Measurements from ENCODE around the gene DOLPP1.

DOLPP1 gene

DNA sequence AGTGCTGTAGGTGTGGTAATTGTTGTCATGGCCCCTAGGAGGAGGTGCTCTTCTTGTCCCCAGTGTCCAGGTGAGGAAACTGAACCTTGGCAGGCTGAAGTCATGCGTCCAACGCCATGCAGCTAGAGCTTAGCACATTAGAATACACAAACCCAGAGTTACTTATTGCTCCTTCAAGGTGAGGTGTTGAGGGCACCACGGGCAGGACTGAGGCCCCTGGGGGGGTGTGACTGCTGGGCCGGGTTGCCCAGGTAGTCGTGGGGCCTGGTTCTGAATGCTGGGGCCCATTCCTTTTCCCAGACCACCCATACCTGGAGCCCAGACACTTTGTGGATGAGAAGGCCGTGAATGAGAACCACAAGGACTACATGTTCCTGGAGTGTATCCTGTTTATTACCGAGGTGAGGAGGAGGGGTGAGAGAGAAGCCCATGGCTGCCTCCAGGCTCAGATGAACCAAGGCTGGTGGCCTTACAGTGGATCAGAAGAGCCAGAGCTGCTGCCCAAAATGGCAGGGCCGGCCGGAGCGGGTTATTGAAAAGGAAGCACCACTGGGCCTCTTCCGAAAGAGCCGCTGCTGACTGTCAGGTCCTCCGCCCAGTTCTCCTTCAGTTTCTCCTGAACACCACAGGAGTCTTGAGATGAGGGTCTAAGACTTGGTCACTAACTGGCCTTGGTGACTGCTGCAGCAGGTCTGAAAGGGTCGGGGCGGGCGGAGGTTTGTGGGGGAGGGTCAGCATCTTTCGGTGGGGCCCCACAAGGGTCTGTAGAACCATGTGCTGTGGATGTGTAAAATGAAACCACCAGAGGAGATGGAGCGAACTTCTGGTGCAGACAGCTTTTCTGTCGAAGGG, 56.6 kb downstream of the DOLPP1 start (continued):
- TF ChIP-seq, protein P1, sequence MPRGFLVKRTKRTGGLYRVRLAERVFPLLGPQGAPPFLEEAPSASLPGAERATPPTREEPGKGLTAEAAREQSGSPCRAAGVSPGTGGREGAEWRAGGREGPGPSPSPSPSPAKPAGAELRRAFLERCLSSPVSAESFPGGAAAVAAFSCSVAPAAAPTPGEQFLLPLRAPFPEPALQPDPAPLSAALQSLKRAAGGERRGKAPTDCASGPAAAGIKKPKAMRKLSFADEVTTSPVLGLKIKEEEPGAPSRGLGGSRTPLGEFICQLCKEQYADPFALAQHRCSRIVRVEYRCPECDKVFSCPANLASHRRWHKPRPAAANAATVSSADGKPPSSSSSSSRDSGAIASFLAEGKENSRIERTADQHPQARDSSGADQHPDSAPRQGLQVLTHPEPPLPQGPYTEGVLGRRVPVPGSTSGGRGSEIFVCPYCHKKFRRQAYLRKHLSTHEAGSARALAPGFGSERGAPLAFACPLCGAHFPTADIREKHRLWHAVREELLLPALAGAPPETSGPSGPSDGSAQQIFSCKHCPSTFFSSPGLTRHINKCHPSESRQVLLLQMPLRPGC (tag by site-specific recombination; IDR thresholded peaks at IDR 0.05), result no peak
- TF ChIP-seq ZNF677 (tag by site-specific recombination; IDR thresholded peaks at IDR 0.05) (no peak), ZNF670 (tag by site-specific recombination; IDR thresholded peaks at IDR 0.05; ENCODE audit: low read depth) (no peak), ZFP3 (tag by site-specific recombination; IDR thresholded peaks at IDR 0.05; ENCODE audit: low read depth) (no peak)
- TF ChIP-seq, protein P2, sequence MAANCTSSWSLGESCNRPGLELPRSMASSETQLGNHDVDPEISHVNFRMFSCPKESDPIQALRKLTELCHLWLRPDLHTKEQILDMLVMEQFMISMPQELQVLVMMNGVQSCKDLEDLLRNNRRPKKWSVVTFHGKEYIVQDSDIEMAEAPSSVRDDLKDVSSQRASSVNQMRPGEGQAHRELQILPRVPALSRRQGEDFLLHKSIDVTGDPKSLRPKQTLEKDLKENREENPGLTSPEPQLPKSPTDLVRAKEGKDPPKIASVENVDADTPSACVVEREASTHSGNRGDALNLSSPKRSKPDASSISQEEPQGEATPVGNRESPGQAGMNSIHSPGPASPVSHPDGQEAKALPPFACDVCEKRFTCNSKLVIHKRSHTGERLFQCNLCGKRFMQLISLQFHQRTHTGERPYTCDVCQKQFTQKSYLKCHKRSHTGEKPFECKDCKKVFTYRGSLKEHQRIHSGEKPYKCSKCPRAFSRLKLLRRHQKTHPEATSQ (tag by site-specific recombination; IDR thresholded peaks at IDR 0.05), result no peak

GRCh38 chr9:129138144-129138462, 57.2 kb downstream of the DOLPP1 start:
- Histone ChIP-seq H3K4me3 (ENCODE audit: low read depth, low read length) (no peak overlapping the region), H3K9me3 (ENCODE audit: control insufficient read depth, insufficient read depth, low read depth, low read length) (no peaks in the 10 kb centered on the region), H3K4me1 (ENCODE audit: control insufficient read depth, insufficient read depth, low read length) (peaks cover 13% of the 10 kb centered on the region), H3K36me3 (ENCODE audit: control insufficient read depth in 2 of 2, insufficient read depth in 1 of 2, low read length in 2 of 2) (peaks cover 0 to 61% of the 10 kb centered on the region in 2 experiments; a peak in 2 of 3 replicates), H3K27ac (ENCODE audit: extremely low read depth, low read depth, low read length) (no peak overlapping the region)
- TF ChIP-seq ZFP69B (tag by site-specific recombination; IDR thresholded peaks at IDR 0.05), result no peak
- peak; percentile 59 for TF ChIP-seq ZBTB20 (tag by site-specific recombination; IDR thresholded peaks at IDR 0.05)
- POLR2A ChIA-PET, result interaction anchor here (1.1 to 3.7 kb wide), 3 partner anchors 37 to 346 kb away, joined by 3 to 42 read pairs (median 3); partner anchors contain the start of gene IER5L
- CTCF ChIA-PET, result interaction anchor here (0.6 to 23.6 kb wide), 20 partner anchors 8 to 1103 kb away, joined by 3 to 507 read pairs (median 4); partner anchors contain the start of genes C9orf50, IER5L and NTMT1

DNA sequence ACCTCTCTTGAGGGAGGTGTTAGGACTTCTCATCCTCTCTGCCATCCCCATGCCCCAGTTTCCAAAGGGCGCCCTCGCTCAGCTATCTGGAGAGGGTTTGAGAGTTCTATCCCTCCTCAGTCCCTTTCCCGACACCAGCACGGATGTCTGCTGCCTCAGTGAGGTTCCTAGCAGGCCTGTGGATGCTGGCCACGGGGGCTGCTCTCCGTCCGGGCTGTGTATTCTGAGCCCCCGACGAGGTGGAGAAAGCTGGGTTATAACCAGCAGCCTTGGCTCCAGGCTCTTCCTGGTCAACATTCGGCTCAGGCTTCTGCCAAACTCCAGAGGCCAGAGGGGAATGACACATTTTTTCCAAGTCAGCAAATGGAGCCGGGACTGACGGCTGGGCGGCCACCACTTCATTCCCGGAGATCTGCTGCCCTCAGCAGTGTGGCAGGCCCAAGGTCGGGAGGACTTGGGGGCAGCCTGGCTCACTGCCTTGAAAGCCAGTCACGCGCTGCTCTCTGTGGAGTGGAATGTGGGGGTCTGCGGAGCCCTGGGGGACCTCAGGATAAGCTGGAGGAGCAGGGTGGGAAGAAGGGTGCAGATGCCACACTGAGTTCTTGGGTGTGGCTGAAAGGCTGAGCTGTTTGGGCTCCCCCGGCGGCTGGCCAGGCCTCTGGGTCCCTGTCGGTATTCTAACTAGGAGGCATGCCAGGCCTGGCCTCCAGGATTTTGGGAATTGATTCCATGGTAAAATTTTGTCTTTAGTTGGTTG, 57.7 kb downstream of the DOLPP1 start:
- no peak overlapping the region for H3K27ac ChIP-seq (ENCODE audit: extremely low read depth, low read depth, low read length)
- TF ChIP-seq ZNF239 (tag by site-specific recombination; IDR thresholded peaks at IDR 0.05) (no peak), ZNF707 (tag by site-specific recombination; IDR thresholded peaks at IDR 0.05) (no peak), ZNF391 (tag by site-specific recombination; IDR thresholded peaks at IDR 0.05; ENCODE audit: borderline replicate concordance, low read depth) (no peak)
- TF ChIP-seq, protein P3, sequence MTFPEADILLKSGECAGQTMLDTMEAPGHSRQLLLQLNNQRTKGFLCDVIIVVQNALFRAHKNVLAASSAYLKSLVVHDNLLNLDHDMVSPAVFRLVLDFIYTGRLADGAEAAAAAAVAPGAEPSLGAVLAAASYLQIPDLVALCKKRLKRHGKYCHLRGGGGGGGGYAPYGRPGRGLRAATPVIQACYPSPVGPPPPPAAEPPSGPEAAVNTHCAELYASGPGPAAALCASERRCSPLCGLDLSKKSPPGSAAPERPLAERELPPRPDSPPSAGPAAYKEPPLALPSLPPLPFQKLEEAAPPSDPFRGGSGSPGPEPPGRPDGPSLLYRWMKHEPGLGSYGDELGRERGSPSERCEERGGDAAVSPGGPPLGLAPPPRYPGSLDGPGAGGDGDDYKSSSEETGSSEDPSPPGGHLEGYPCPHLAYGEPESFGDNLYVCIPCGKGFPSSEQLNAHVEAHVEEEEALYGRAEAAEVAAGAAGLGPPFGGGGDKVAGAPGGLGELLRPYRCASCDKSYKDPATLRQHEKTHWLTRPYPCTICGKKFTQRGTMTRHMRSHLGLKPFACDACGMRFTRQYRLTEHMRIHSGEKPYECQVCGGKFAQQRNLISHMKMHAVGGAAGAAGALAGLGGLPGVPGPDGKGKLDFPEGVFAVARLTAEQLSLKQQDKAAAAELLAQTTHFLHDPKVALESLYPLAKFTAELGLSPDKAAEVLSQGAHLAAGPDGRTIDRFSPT (tag by site-specific recombination; IDR thresholded peaks at IDR 0.05), result peak; percentile 12; the same call in 1 of the 2 replicates
- peaks cover 0 to 61% of the 10 kb centered on the region in 2 experiments; a peak in 1 of 3 replicates for H3K36me3 ChIP-seq (ENCODE audit: control insufficient read depth in 2 of 2, insufficient read depth in 1 of 2, low read length in 2 of 2)

More for the DNA sequence above, 57.7 kb downstream of the DOLPP1 start:
- Histone ChIP-seq H3K9me3 (ENCODE audit: control insufficient read depth, insufficient read depth, low read depth, low read length) (no peaks in the 10 kb centered on the region), H3K4me1 (ENCODE audit: control insufficient read depth, insufficient read depth, low read length) (peaks cover 13% of the 10 kb centered on the region), H3K4me3 (ENCODE audit: low read depth, low read length) (no peak overlapping the region)
- ChIA-PET CTCF (interaction anchor here (0.6 to 23.6 kb wide), 37 partner anchors 8 to 1102 kb away, joined by 3 to 507 read pairs (median 4); partner anchors contain the start of genes C9orf50, IER5L and NTMT1), POLR2A (interaction anchor here (0.9 to 3.7 kb wide), 6 partner anchors 11 to 487 kb away, joined by 3 to 42 read pairs (median 4); partner anchors contain the start of genes IER5L and NTMT1)

All from HEK293 (cell line).